HG03196 (cell line): ENCODE data around the gene SERHL2.
A peak's percentile ranks its signal among the peaks of the same experiment; 100 is the strongest.
"Not testable (repeated sequence)": the region's sequence is repeated elsewhere in the genome, so short reads cannot be mapped to it uniquely, and the experiment has no call there.

Experiments
- ATAC-seq: cut with Tn5 transposase; IDR thresholded peaks from one replicate; pipeline ENCODE4 v1.9.1; 2021; ENCODE audit not compliant: unreplicated experiment

The SERHL2 gene

DNA sequence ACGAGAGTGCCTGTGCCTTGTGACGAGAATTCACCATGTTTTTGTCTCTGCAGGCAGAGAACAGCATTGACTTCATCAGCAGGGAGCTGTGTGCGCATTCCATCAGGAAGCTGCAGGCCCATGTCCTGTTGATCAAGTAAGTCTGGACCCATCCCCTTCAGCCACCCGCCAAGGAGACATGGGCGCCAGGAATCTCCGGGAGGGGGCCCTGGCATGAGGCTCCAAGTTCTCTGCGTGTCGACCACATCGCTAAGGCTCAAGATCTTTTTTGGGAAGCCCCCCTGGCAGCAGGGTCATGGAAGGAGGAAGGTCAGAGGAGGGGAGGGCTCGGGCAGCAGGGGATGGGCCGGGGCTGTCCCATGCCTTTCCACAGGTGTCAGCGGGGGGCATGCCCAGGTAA is 17.3 kb downstream of the SERHL2 start:
- not testable (repeated sequence) for ATAC-seq

- ATAC-seq, result not testable (repeated sequence)
These were observed 20.3 kb downstream of the SERHL2 start for GRCh38 chr22:42574046-42574445.

DNA sequence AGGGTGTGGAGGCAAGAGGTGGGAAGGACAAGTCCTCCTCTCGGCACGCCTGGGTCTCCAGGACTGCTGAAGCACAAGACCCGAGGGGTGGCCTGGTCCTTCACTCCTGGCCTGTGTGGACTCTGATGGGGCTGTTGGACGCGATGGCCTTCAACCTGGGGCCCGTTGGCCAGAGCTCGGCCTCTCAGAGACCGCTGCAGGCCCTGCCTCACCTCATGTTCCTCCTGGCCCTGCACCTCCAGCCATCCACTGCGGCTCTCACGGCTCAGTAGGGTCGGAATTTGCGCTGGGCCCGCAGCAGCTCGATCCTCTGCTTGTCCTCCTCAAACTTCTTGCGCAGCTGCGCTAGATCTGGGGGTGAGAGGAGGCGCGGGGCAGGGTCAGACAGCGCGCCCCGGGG is 20.7 kb downstream of the SERHL2 start:
- ATAC-seq, result not testable (repeated sequence)

GRCh38 chr22:42575996-42576574 is 22.3 kb downstream of the SERHL2 start:
- ATAC-seq, result not testable (repeated sequence)

DNA sequence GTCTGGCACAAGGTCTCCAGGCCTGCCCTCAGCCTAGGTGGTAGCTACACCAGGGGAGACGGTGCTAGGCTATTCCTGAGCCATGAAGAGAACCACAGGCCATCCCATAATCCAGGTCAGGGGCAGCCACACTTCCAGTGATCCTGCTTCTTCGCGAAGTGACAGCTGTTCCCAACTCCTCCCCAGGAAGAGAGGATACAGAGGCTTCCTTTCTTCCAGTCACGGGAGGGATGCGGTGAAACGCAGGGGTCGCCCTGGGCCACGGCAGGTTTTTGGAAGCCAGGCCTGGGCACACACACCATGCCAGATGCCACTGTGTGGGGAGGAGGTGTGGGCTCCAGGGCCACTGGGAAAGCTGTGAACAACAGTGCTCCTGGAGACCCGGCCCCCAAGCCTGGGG is 23.4 kb downstream of the SERHL2 start:
- ATAC-seq, result not testable (repeated sequence)

DNA sequence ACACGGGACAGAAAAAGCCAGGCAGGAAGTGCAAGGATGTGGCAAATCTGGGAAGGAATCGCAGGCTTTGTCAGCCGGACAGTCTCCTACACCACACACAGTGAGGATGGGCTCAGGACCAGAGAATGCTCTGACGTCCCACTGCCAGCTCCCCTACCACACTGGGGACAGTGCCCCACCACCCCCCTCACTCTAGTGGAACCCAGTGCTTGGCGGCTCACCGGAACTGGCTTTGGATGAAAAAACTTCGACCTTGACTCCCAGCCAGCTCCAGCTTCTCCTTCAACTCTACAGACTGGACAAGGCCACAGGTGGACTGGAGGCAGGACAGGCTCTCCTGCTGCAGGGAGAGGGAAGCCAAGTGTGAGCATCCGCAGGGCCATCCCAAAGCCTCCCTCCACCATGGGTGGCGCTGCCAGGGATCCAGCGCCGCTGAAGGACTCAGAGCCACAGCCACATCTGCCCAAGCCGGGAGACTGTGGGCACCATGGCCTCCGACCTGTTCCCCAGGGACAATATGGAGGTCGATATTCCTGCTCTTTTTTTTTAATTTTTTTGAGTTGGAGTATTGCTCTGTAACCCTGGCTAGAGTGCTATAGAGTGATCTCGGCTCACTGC is 24.0 kb downstream of the SERHL2 start:
- no peak for ATAC-seq

- ATAC-seq, result not testable (repeated sequence)
These were observed 26.3 kb downstream of the SERHL2 start for GRCh38 chr22:42580040-42580439.

DNA sequence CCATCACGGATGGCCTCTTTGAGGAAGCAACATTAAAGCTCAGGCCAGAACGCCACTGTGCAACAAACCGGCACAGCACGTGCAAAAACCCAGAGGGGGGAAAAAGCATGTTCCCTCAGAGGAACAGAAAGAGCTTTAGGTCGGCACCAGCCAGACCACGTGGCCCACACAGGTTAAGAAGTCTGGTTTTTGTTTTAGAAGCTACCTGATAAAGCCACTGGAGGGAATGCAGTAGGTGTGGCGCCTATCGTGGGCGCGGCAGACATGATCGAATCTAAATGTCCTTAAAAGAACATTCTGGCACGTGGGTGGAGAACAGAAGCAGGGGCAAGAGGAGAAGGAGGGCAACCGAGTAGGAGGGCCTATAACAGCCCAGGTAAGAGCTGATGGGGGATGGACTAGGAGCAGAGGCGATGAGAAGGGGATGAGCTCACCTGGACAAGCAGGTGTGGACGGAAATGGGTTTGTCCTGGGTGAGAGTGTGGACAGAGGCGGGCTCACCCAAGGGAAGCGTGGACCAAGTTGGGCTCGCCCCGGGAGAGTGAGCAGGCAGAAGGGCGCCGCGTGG is 27.5 kb downstream of the SERHL2 start:
- ATAC-seq, result not testable (repeated sequence)

DNA sequence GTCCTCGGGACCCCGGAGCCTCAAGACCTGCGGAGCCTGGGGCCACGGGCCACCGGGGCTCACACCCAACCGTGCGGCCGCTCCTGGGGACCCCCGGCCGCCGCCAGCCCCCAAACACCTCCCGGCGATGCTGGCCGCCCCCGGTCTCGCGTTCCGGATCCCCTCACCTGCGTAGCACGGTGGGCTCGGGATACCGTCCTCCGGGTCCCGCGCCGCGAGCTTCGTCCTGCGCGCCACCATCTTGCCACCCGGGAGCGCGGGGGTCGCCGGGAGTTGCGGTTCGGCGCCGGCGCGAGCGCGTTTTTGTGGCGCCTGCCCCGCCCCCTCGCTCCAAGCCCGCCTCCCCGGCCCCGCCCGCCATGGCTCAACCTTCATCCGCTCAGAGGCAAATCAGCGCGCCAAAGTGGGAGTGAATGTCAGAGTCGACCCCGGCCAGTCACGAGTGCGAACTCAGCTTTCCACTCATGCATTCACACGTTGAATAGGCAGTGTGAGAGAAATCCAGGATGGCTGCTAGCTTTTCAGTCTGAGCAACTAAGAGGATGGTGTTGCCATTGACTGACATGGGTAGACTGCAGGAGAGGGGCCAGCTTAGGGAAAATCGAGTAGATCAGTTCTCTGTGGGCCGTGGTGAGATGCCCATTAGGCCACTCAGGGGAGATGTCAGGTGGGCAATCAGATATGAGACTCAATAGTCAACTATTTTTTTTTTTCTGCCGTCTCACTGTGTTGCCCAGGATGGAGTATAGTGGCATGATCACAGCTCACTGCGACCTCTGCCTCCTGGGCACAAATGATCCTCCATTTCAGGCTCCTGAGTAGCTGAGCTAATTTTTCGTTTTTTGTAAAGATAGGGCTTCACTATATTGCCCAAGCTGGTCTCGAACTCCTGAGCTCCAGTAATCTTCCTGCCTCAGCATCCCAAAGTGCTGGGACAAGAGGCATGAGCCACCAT is 28.3 kb downstream of the SERHL2 start:
- ATAC-seq, result peak; percentile 51

DNA sequence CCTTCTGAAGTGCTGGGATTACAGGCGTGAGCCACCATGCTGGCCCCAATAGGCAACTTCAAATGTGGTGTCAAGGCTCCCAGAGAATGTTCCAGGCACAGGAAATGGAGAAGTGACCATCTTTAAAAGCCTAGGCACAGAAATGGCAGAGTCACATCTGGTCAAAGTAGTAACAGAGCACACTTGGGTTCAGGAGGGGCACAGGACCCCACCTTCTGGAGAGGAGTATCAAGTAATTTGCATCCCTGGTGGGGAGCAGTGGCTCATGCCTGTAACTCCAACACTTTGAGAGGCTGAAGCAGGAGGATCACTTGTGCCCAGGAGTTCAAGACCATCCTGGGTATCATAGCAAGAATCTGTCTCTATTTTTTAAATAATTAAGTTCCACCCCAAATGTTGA is 29.2 kb downstream of the SERHL2 start:
- ATAC-seq, result no peak

DNA sequence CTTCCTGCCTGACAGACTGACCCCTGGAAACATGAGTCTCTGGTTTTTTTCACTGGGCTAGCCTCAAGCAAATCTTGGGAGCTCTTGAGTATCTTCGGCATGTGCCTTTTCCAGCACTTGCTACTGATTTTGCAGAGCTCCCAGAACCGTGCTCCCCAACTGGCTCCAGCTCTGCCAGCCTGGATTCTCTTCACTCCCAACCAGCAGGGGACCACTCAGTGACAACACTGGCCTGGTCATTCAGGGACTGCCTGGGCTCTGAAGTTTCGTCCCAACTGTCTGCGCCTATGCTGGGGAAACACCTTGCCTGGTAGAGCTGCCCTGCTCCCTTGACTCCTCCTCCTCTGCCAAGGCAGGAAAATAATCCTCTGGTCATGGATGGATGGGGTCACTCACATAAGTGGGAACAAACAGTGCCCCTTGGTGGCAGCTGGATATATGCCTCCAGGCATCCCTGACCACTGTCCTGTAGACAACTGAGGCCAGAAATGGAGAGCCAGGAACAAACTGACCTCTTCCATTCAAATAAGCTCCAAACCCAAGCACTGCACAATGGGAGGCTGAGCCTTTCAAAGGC is 30.7 kb downstream of the SERHL2 start:
- ATAC-seq, result no peak

DNA sequence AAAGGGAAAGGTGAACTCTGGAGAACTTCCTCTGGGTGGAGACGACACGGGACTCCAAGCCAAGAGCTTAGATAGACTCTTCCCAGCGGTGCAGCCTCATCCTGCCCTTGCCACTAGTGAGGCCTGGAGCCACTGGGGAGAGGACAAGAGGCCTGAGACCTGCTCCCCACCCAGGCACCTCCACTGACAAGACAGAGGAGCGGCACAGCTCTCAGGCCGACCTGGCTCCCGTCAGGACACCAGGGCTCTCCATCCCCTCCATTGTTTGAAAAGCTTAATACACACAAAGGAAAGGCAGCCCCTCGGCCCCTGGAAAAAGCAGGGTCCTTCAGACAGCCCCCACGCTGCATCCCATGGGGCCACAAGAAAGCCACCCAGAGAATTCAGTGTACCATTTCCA is 31.3 kb downstream of the SERHL2 start:
- no peak for ATAC-seq

GRCh38 chr22:42586381-42586780 is 32.6 kb downstream of the SERHL2 start:
- ATAC-seq, result no peak

DNA sequence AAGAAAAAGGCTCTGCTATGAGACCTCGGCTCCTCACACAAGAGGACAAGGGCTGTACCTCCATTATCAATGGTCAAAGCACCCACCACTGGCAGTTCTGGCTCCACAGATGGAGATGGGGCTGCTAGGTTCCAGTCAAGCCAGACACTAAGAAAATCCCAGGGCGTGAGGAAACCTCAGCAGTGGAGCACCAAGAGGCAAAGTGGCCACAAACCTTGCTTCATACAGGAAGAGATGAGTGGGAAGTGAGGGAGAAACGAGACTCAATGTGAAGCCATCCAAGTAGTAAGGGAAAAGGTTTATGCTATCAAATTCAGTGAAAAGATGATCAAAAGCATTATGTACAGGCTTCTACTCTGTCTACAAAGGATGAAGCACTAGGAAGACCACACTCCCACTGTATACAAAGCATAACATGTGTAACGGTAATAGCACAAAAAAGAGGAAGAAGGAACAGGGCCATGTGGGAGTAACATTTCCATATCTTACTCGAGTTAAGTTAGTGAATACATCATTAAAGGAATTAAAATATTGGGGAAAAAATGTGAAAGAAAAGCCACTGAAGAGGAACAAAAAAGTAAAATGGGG is 33.9 kb downstream of the SERHL2 start:
- no peak for ATAC-seq

- ATAC-seq, result no peak
These were observed 38.2 kb downstream of the SERHL2 start for GRCh38 chr22:42591987-42592386.

- no peak for ATAC-seq
These were observed 41.7 kb downstream of the SERHL2 start for GRCh38 chr22:42595434-42595833.

GRCh38 chr22:42596336-42596735 is 42.6 kb downstream of the SERHL2 start:
- no peak for ATAC-seq

GRCh38 chr22:42596863-42597530 is 43.2 kb downstream of the SERHL2 start:
- no peak for ATAC-seq

- no peak for ATAC-seq
These were observed 48.2 kb downstream of the SERHL2 start for GRCh38 chr22:42601879-42602465.

GRCh38 chr22:42602470-42602869 is 48.7 kb downstream of the SERHL2 start:
- ATAC-seq, result no peak
